ENCODE results near the gene PTPRM.

PTPRM gene

GRCh38 chr18:7666195-7666776 lies 99.2 kb downstream of the PTPRM start:
- DNase-seq (ENCODE audit: low read depth, low spot score) = peak; percentile 9
- Histone ChIP-seq H3K36me3 (ENCODE audit: control insufficient read depth, insufficient read depth, low read length) (no peaks in the 10 kb centered on the region), H3K4me3 (ENCODE audit: low read length) (no peak overlapping the region), H3K27me3 (ENCODE audit: control insufficient read depth, insufficient read depth, low read length) (no peaks in the 10 kb centered on the region), H3K9me3 (ENCODE audit: control insufficient read depth, insufficient read depth, low read length) (no peaks in the 10 kb centered on the region), H3K4me1 (ENCODE audit: control insufficient read depth, insufficient read depth, low read length) (peaks cover 2% of the 10 kb centered on the region; the same call in 1 of the 2 replicates), H3K27ac (ENCODE audit: low read length) (no peak overlapping the region)
- no CpG with 5 or more reads among the region's 4 CpGs for WGBS (ENCODE audit: insufficient coverage, insufficient read length)

GRCh38 chr18:7668392-7668791 lies 101.3 kb downstream of the PTPRM start:
- no peaks in the 10 kb centered on the region for H3K36me3 ChIP-seq (ENCODE audit: control insufficient read depth, insufficient read depth, low read length)
- no CpG with 5 or more reads among the region's 3 CpGs for WGBS (ENCODE audit: insufficient coverage, insufficient read length)
- H3K27ac ChIP-seq (ENCODE audit: low read length) = no peak overlapping the region
- DNase-seq (ENCODE audit: low read depth, low spot score) = no peak
- H3K9me3 ChIP-seq (ENCODE audit: control insufficient read depth, insufficient read depth, low read length) = no peaks in the 10 kb centered on the region
- H3K27me3 ChIP-seq (ENCODE audit: control insufficient read depth, insufficient read depth, low read length) = no peaks in the 10 kb centered on the region
- peaks cover 2% of the 10 kb centered on the region; the same call in 1 of the 2 replicates for H3K4me1 ChIP-seq (ENCODE audit: control insufficient read depth, insufficient read depth, low read length)
- H3K4me3 ChIP-seq (ENCODE audit: low read length) = no peak overlapping the region

GRCh38 chr18:7669361-7669760 lies 102.2 kb downstream of the PTPRM start:
- no peak for DNase-seq (ENCODE audit: low read depth, low spot score)
- WGBS (ENCODE audit: insufficient coverage, insufficient read length) = no CpG with 5 or more reads among the region's 3 CpGs

GRCh38 chr18:7671105-7671504 lies 104.0 kb downstream of the PTPRM start:
- Histone ChIP-seq H3K27me3 (ENCODE audit: control insufficient read depth, insufficient read depth, low read length) (no peaks in the 10 kb centered on the region), H3K36me3 (ENCODE audit: control insufficient read depth, insufficient read depth, low read length) (no peaks in the 10 kb centered on the region), H3K4me1 (ENCODE audit: control insufficient read depth, insufficient read depth, low read length) (peaks cover 2% of the 10 kb centered on the region; the same call in 1 of the 2 replicates), H3K27ac (ENCODE audit: low read length) (no peak overlapping the region), H3K9me3 (ENCODE audit: control insufficient read depth, insufficient read depth, low read length) (no peaks in the 10 kb centered on the region), H3K4me3 (ENCODE audit: low read length) (no peak overlapping the region)
- WGBS (ENCODE audit: insufficient coverage, insufficient read length) = no CpG with 5 or more reads among the region's 2 CpGs
- DNase-seq (ENCODE audit: low read depth, low spot score) = no peak

More at GRCh38 chr18:7669361-7669760, 102.2 kb downstream of the PTPRM start:
- no peaks in the 10 kb centered on the region for H3K36me3 ChIP-seq (ENCODE audit: control insufficient read depth, insufficient read depth, low read length)
- no peaks in the 10 kb centered on the region for H3K27me3 ChIP-seq (ENCODE audit: control insufficient read depth, insufficient read depth, low read length)
- H3K4me3 ChIP-seq (ENCODE audit: low read length) = no peak overlapping the region
- no peak overlapping the region for H3K27ac ChIP-seq (ENCODE audit: low read length)
- H3K4me1 ChIP-seq (ENCODE audit: control insufficient read depth, insufficient read depth, low read length) = peaks cover 2% of the 10 kb centered on the region; the same call in 1 of the 2 replicates
- H3K9me3 ChIP-seq (ENCODE audit: control insufficient read depth, insufficient read depth, low read length) = no peaks in the 10 kb centered on the region

GRCh38 chr18:7676253-7676873 lies 109.2 kb downstream of the PTPRM start:
- Histone ChIP-seq H3K9me3 (ENCODE audit: control insufficient read depth, insufficient read depth, low read length) (no peaks in the 10 kb centered on the region), H3K27me3 (ENCODE audit: control insufficient read depth, insufficient read depth, low read length) (no peaks in the 10 kb centered on the region), H3K36me3 (ENCODE audit: control insufficient read depth, insufficient read depth, low read length) (no peaks in the 10 kb centered on the region), H3K27ac (ENCODE audit: low read length) (no peak overlapping the region), H3K4me3 (ENCODE audit: low read length) (no peak overlapping the region), H3K4me1 (ENCODE audit: control insufficient read depth, insufficient read depth, low read length) (no peaks in the 10 kb centered on the region)
- no peak for DNase-seq (ENCODE audit: low read depth, low spot score)
- no CpG with 5 or more reads among the region's 8 CpGs for WGBS (ENCODE audit: insufficient coverage, insufficient read length)

- Histone ChIP-seq H3K9me3 (ENCODE audit: control insufficient read depth, insufficient read depth, low read length) (no peaks in the 10 kb centered on the region), H3K27me3 (ENCODE audit: control insufficient read depth, insufficient read depth, low read length) (no peaks in the 10 kb centered on the region), H3K4me1 (ENCODE audit: control insufficient read depth, insufficient read depth, low read length) (no peaks in the 10 kb centered on the region), H3K27ac (ENCODE audit: low read length) (no peak overlapping the region), H3K36me3 (ENCODE audit: control insufficient read depth, insufficient read depth, low read length) (no peaks in the 10 kb centered on the region), H3K4me3 (ENCODE audit: low read length) (no peak overlapping the region)
- no CpG with 5 or more reads among the region's 4 CpGs for WGBS (ENCODE audit: insufficient coverage, insufficient read length)
- DNase-seq (ENCODE audit: low read depth, low spot score) = no peak
These were observed 109.9 kb downstream of the PTPRM start for GRCh38 chr18:7677001-7677400.

GRCh38 chr18:7677424-7677823 lies 110.3 kb downstream of the PTPRM start:
- no peak overlapping the region for H3K4me3 ChIP-seq (ENCODE audit: low read length)
- H3K27me3 ChIP-seq (ENCODE audit: control insufficient read depth, insufficient read depth, low read length) = no peaks in the 10 kb centered on the region
- H3K9me3 ChIP-seq (ENCODE audit: control insufficient read depth, insufficient read depth, low read length) = no peaks in the 10 kb centered on the region
- H3K36me3 ChIP-seq (ENCODE audit: control insufficient read depth, insufficient read depth, low read length) = no peaks in the 10 kb centered on the region
- no peak overlapping the region for H3K27ac ChIP-seq (ENCODE audit: low read length)
- no peak for DNase-seq (ENCODE audit: low read depth, low spot score)
- no peaks in the 10 kb centered on the region for H3K4me1 ChIP-seq (ENCODE audit: control insufficient read depth, insufficient read depth, low read length)
- WGBS (ENCODE audit: insufficient coverage, insufficient read length) = no CpG with 5 or more reads among the region's 4 CpGs

GRCh38 chr18:7678389-7678788 lies 111.3 kb downstream of the PTPRM start:
- DNase-seq (ENCODE audit: low read depth, low spot score) = no peak
- Histone ChIP-seq H3K27ac (ENCODE audit: low read length) (no peak overlapping the region), H3K27me3 (ENCODE audit: control insufficient read depth, insufficient read depth, low read length) (no peaks in the 10 kb centered on the region), H3K36me3 (ENCODE audit: control insufficient read depth, insufficient read depth, low read length) (no peaks in the 10 kb centered on the region), H3K9me3 (ENCODE audit: control insufficient read depth, insufficient read depth, low read length) (no peaks in the 10 kb centered on the region), H3K4me3 (ENCODE audit: low read length) (no peak overlapping the region), H3K4me1 (ENCODE audit: control insufficient read depth, insufficient read depth, low read length) (no peaks in the 10 kb centered on the region)
- no CpG with 5 or more reads among the region's 8 CpGs for WGBS (ENCODE audit: insufficient coverage, insufficient read length)

- WGBS (ENCODE audit: insufficient coverage, insufficient read length) = no CpG with 5 or more reads among the region's 4 CpGs
- Histone ChIP-seq H3K27me3 (ENCODE audit: control insufficient read depth, insufficient read depth, low read length) (no peaks in the 10 kb centered on the region), H3K4me3 (ENCODE audit: low read length) (no peak overlapping the region), H3K9me3 (ENCODE audit: control insufficient read depth, insufficient read depth, low read length) (no peaks in the 10 kb centered on the region), H3K27ac (ENCODE audit: low read length) (no peak overlapping the region), H3K4me1 (ENCODE audit: control insufficient read depth, insufficient read depth, low read length) (no peaks in the 10 kb centered on the region), H3K36me3 (ENCODE audit: control insufficient read depth, insufficient read depth, low read length) (no peaks in the 10 kb centered on the region)
- no peak for DNase-seq (ENCODE audit: low read depth, low spot score)
These were observed 111.7 kb downstream of the PTPRM start for GRCh38 chr18:7678801-7679200.

- no peaks in the 10 kb centered on the region for H3K9me3 ChIP-seq (ENCODE audit: control insufficient read depth, insufficient read depth, low read length)
- no peak overlapping the region for H3K4me3 ChIP-seq (ENCODE audit: low read length)
- no peak for DNase-seq (ENCODE audit: low read depth, low spot score)
- H3K27me3 ChIP-seq (ENCODE audit: control insufficient read depth, insufficient read depth, low read length) = no peaks in the 10 kb centered on the region
- H3K4me1 ChIP-seq (ENCODE audit: control insufficient read depth, insufficient read depth, low read length) = no peaks in the 10 kb centered on the region
- H3K36me3 ChIP-seq (ENCODE audit: control insufficient read depth, insufficient read depth, low read length) = no peaks in the 10 kb centered on the region
- no CpG with 5 or more reads among the region's 3 CpGs for WGBS (ENCODE audit: insufficient coverage, insufficient read length)
- H3K27ac ChIP-seq (ENCODE audit: low read length) = no peak overlapping the region
These were observed 114.2 kb downstream of the PTPRM start for GRCh38 chr18:7681298-7681697.

GRCh38 chr18:7682321-7682720 lies 115.2 kb downstream of the PTPRM start:
- Histone ChIP-seq H3K27me3 (ENCODE audit: control insufficient read depth, insufficient read depth, low read length) (no peaks in the 10 kb centered on the region), H3K27ac (ENCODE audit: low read length) (no peak overlapping the region), H3K4me1 (ENCODE audit: control insufficient read depth, insufficient read depth, low read length) (no peaks in the 10 kb centered on the region), H3K36me3 (ENCODE audit: control insufficient read depth, insufficient read depth, low read length) (no peaks in the 10 kb centered on the region), H3K4me3 (ENCODE audit: low read length) (no peak overlapping the region), H3K9me3 (ENCODE audit: control insufficient read depth, insufficient read depth, low read length) (no peaks in the 10 kb centered on the region)
- DNase-seq (ENCODE audit: low read depth, low spot score) = no peak

Measured in iPS DF 6.9 (cell line).